HEK293 (cell line): ENCODE results near the gene ARRDC2.

ENCODE experiments used
- CTCF ChIA-PET: fragments of 350-600 bp; formaldehyde crosslinking; extraction: SDS; loops from one replicate; lab custom pipeline; 2021; ENCODE audit warnings: antibody characterized with exemption; lab: Yijun Ruan, JAX
- POLR2A ChIA-PET: fragments of 300-600 bp; formaldehyde crosslinking; extraction: SDS; loops from one replicate; lab custom pipeline; 2020; ENCODE audit warnings: antibody characterized with exemption, inconsistent platforms; lab: Yijun Ruan, JAX
- H3K27ac ChIP-seq: fragments of 200-500 bp; sonication (Bioruptor generic); 2 replicates; pipeline ENCODE4 v1.5.1; 2014; ENCODE audit warnings: low read depth, low read length, control low read depth, inconsistent platforms; ENCODE audit errors: extremely low read depth
- H3K36me3 ChIP-seq, 2 experiments: fragments of 200-500 bp in 1 of 2; sonication (Bioruptor generic) in 1 of 2; 1 replicate in 1 of 2; 2 replicates in 1 of 2; pipeline ENCODE4 v1.5.1; 2014 to 2017; ENCODE audit warnings: inconsistent platforms in 2 of 2, low read length in 2 of 2; ENCODE audit not compliant: control insufficient read depth in 2 of 2, insufficient read depth in 1 of 2
- H3K4me1 ChIP-seq: fragments of 200-500 bp; sonication (Bioruptor generic); 2 replicates; pipeline ENCODE4 v1.5.1; 2014; ENCODE audit warnings: mild to moderate bottlenecking, low read length, inconsistent platforms; ENCODE audit not compliant: control insufficient read depth, insufficient read depth
- H3K4me3 ChIP-seq: 2 replicates; pipeline ENCODE4 v1.5.1; 2011; ENCODE audit warnings: low read depth, mild to moderate bottlenecking, control low read depth, low read length, moderate library complexity
- H3K9me3 ChIP-seq: fragments of 200-500 bp; sonication (Bioruptor generic); 2 replicates; pipeline ENCODE4 v1.5.1; 2014; ENCODE audit warnings: low read depth, low read length, inconsistent platforms; ENCODE audit not compliant: control insufficient read depth, insufficient read depth
- BCL11A ChIP-seq: fragments of 450-650 bp; formaldehyde crosslinking; IDR thresholded peaks from 2 replicates; pipeline ENCODE4 v1.5.1; 2016; ENCODE audit warnings: low read depth, missing biosample characterization, missing genetic modification characterization
- GLIS1 ChIP-seq: fragments of 450-650 bp; formaldehyde crosslinking; IDR thresholded peaks from 2 replicates; pipeline ENCODE4 v1.5.1; 2016; ENCODE audit warnings: missing biosample characterization, missing genetic modification characterization
- PRDM10 ChIP-seq: fragments of 450-650 bp; formaldehyde crosslinking; IDR thresholded peaks from 2 replicates; pipeline ENCODE4 v1.5.1; 2016; ENCODE audit warnings: missing biosample characterization, missing genetic modification characterization
- SP2 ChIP-seq: fragments of 450-650 bp; formaldehyde crosslinking; IDR thresholded peaks from 2 replicates; pipeline ENCODE4 v1.5.1; 2016; ENCODE audit warnings: missing biosample characterization, missing genetic modification characterization
- ZNF16 ChIP-seq: fragments of 450-650 bp; formaldehyde crosslinking; IDR thresholded peaks from 2 replicates; pipeline ENCODE4 v1.5.1; 2016; ENCODE audit warnings: low read depth, missing biosample characterization, missing genetic modification characterization
- ZNF169 ChIP-seq: fragments of 450-650 bp; formaldehyde crosslinking; IDR thresholded peaks from 2 replicates; pipeline ENCODE4 v1.5.1; 2016; ENCODE audit warnings: missing biosample characterization, missing genetic modification characterization
- ZNF174 ChIP-seq: fragments of 450-650 bp; formaldehyde crosslinking; IDR thresholded peaks from 2 replicates; pipeline ENCODE4 v1.5.0; 2017; ENCODE audit warnings: missing biosample characterization, mild to moderate bottlenecking, missing genetic modification characterization
- ZNF335 ChIP-seq: fragments of 450-650 bp; formaldehyde crosslinking; conservative IDR thresholded peaks from 2 replicates; pipeline ENCODE4 v1.5.1; 2016; ENCODE audit warnings: missing biosample characterization, missing genetic modification characterization
- ZNF366 ChIP-seq: fragments of 450-650 bp; formaldehyde crosslinking; conservative IDR thresholded peaks from 2 replicates; pipeline ENCODE4 v1.5.1; 2016; ENCODE audit warnings: missing biosample characterization, missing genetic modification characterization
- ZNF600 ChIP-seq: fragments of 450-650 bp; formaldehyde crosslinking; IDR thresholded peaks from 2 replicates; pipeline ENCODE4 v1.5.1; 2016; ENCODE audit warnings: missing biosample characterization, missing genetic modification characterization
- ZNF623 ChIP-seq: fragments of 450-650 bp; formaldehyde crosslinking; IDR thresholded peaks from 2 replicates; pipeline ENCODE4 v1.5.1; 2016; ENCODE audit warnings: missing biosample characterization, missing genetic modification characterization
- ZNF792 ChIP-seq: fragments of 450-650 bp; formaldehyde crosslinking; IDR thresholded peaks from 2 replicates; pipeline ENCODE4 v1.5.1; 2016; ENCODE audit warnings: missing biosample characterization, missing genetic modification characterization
- TF ChIP-seq, protein P1 (sequence below): fragments of 450-650 bp; formaldehyde crosslinking; IDR thresholded peaks from 2 replicates; pipeline ENCODE4 v1.5.1; 2016; ENCODE audit warnings: missing biosample characterization, missing genetic modification characterization

The ARRDC2 gene

GRCh38 chr19:17965370-17966128 lies 42.4 kb upstream of the ARRDC2 start:
- H3K36me3 ChIP-seq: no peaks in the 10 kb centered on the region
- no peak overlapping the region for H3K4me3 ChIP-seq
- POLR2A ChIA-PET: interaction anchor here (0.7 kb wide), 1 partner anchor 33 kb away, joined by 5 read pairs; the partner anchor contains the start of gene CCDC124
- CTCF ChIA-PET: interaction anchor here (0.7 to 1.0 kb wide), 3 partner anchors 19 to 183 kb away, joined by 3 to 6 read pairs (median 4); no protein-coding TSS in a partner anchor
- H3K27ac ChIP-seq: no peak overlapping the region
- H3K4me1 ChIP-seq: no peaks in the 10 kb centered on the region
- no peak for TF ChIP-seq ZNF169 (tag by site-specific recombination)
- no peak for TF ChIP-seq ZNF792 (tag by site-specific recombination)
- peak; percentile 95 for TF ChIP-seq PRDM10 (tag by site-specific recombination)
- TF ChIP-seq GLIS1 (tag by site-specific recombination): peak; percentile 40; the same call in 1 of the 2 replicates
- TF ChIP-seq ZNF16 (tag by site-specific recombination): no peak
- peak; percentile 94 for TF ChIP-seq ZNF366 (tag by site-specific recombination)
- peak; percentile 38 for TF ChIP-seq ZNF623 (tag by site-specific recombination)
- TF ChIP-seq ZNF174 (tag by site-specific recombination): no peak
- TF ChIP-seq SP2 (tag by site-specific recombination): peak; percentile 24
- TF ChIP-seq ZNF335 (tag by site-specific recombination): peak; percentile 51
- peak; percentile 74 for TF ChIP-seq ZNF600 (tag by site-specific recombination)
- no peaks in the 10 kb centered on the region for H3K9me3 ChIP-seq

- Histone ChIP-seq H3K4me1 (no peaks in the 10 kb centered on the region), H3K36me3 (no peaks in the 10 kb centered on the region), H3K27ac (no peak overlapping the region), H3K9me3 (no peaks in the 10 kb centered on the region), H3K4me3 (no peak overlapping the region)
- ChIA-PET POLR2A (interaction anchor here (0.7 kb wide), 1 partner anchor 34 kb away, joined by 5 read pairs; the partner anchor contains the start of gene CCDC124), CTCF (interaction anchor here (0.6 to 1.0 kb wide), 5 partner anchors 19 to 182 kb away, joined by 3 to 6 read pairs (median 3); partner anchors contain the start of gene RPL18A)
- TF ChIP-seq BCL11A (tag by site-specific recombination) (no peak), ZNF366 (tag by site-specific recombination) (0 out of 2 replicates have a peak, but pooled peaks have one; percentile 4)
Observed at GRCh38 chr19:17966129-17966483, 41.9 kb upstream of the ARRDC2 start.

- Histone ChIP-seq H3K4me3 (peak within 1 kb of the TSS; percentile 49), H3K9me3 (no peaks in the 10 kb centered on the region), H3K4me1 (no peaks in the 10 kb centered on the region), H3K27ac (no peak within 1 kb of the TSS), H3K36me3 (no peaks in the 10 kb centered on the region)
- POLR2A ChIA-PET: interaction anchor here (0.7 kb wide), 1 partner anchor 34 kb away, joined by 5 read pairs; the partner anchor contains the start of gene CCDC124
- CTCF ChIA-PET: interaction anchor here (0.6 to 1.0 kb wide), 4 partner anchors 20 to 182 kb away, joined by 3 to 4 read pairs (median 3); partner anchors contain the start of gene RPL18A
- TF ChIP-seq SP2 (tag by site-specific recombination): peak; percentile 42; the same call in 1 of the 2 replicates
- TF ChIP-seq, protein P1, sequence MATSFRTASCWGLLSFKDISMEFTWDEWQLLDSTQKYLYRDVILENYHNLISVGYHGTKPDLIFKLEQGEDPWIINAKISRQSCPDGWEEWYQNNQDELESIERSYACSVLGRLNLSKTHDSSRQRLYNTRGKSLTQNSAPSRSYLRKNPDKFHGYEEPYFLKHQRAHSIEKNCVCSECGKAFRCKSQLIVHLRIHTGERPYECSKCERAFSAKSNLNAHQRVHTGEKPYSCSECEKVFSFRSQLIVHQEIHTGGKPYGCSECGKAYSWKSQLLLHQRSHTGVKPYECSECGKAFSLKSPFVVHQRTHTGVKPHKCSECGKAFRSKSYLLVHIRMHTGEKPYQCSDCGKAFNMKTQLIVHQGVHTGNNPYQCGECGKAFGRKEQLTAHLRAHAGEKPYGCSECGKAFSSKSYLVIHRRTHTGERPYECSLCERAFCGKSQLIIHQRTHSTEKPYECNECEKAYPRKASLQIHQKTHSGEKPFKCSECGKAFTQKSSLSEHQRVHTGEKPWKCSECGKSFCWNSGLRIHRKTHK (tag by site-specific recombination): no peak
Observed at GRCh38 chr19:17966550-17967256, 41.3 kb upstream of the ARRDC2 start, which contains the start of gene KCNN1. Gene KCNN1 (plus strand): TSS chr19:17967107. CDS start chr19:17973889, 6,782 bp downstream.
